IgD-negative memory B cell (primary cell): Measurements from ENCODE around the gene PLCE1. TPM values are rescaled to one million over a fixed set of nuclear protein-coding genes. Genes with fewer than 3 reads are reported as not detected.

ENCODE experiments used
- H3K27ac Mint-ChIP-seq, 3 donors: one replicate each; pipeline ENCODE4 v1.8.0; 2020 to 2022; ENCODE audit warnings: mild to moderate bottlenecking in 3 of 3, mixed read lengths in 3 of 3, moderate library complexity in 1 of 3
- H3K27me3 Mint-ChIP-seq: one replicate; pipeline ENCODE4 v1.8.0; 2021; ENCODE audit warnings: mixed read lengths
- H3K36me3 Mint-ChIP-seq: one replicate; pipeline ENCODE4 v1.8.0; 2020; ENCODE audit warnings: mild to moderate bottlenecking, mixed read lengths
- H3K4me1 Mint-ChIP-seq, 3 donors: one replicate each; pipeline ENCODE4 v1.8.0; 2020 to 2022; ENCODE audit warnings: mixed read lengths in 3 of 3, mild to moderate bottlenecking in 1 of 3
- H3K4me3 Mint-ChIP-seq, 4 donors: one replicate each; pipeline ENCODE4 v1.8.0; 2020 to 2022; ENCODE audit warnings: mild to moderate bottlenecking in 4 of 4, mixed read lengths in 4 of 4, moderate library complexity in 3 of 4
- H3K9me3 Mint-ChIP-seq, 3 donors: one replicate each; pipeline ENCODE4 v1.8.0; 2020 to 2021; ENCODE audit warnings: mixed read lengths in 3 of 3, mild to moderate bottlenecking in 1 of 3
- polyA plus RNA-seq: library from polyadenylated mRNA; unstranded; fragments of 300-500 nt; fragmentation: Illumina TruSeq; gene quantifications from one replicate; pipeline ENCODE4 v1.2.3, GENCODE V29; 2021

PLCE1 gene
- polyA plus RNA-seq, 1 donor from 2014 or later = 0.49 TPM

- H3K4me1 Mint-ChIP-seq = no peaks in the 10 kb centered on the region
- no peak overlapping the region for H3K4me3 Mint-ChIP-seq
- no peaks in the 10 kb centered on the region for H3K27me3 Mint-ChIP-seq
- H3K9me3 Mint-ChIP-seq = no peaks in the 10 kb centered on the region
- H3K36me3 Mint-ChIP-seq = no peaks in the 10 kb centered on the region
- peak overlapping the region in 1 of 3 donors; percentile 76 for H3K27ac Mint-ChIP-seq
Measured at GRCh38 chr10:93973748-93974445, 19.8 kb upstream of the PLCE1 start.

- Mint-ChIP-seq H3K27me3 (peaks cover 2% of the 10 kb centered on the region), H3K4me1 (no peaks in the 10 kb centered on the region), H3K36me3 (no peaks in the 10 kb centered on the region), H3K9me3 (no peaks in the 10 kb centered on the region), H3K27ac (no peak overlapping the region), H3K4me3 (no peak overlapping the region)
Measured at GRCh38 chr10:93977442-93977841, 16.3 kb upstream of the PLCE1 start.

DNA sequence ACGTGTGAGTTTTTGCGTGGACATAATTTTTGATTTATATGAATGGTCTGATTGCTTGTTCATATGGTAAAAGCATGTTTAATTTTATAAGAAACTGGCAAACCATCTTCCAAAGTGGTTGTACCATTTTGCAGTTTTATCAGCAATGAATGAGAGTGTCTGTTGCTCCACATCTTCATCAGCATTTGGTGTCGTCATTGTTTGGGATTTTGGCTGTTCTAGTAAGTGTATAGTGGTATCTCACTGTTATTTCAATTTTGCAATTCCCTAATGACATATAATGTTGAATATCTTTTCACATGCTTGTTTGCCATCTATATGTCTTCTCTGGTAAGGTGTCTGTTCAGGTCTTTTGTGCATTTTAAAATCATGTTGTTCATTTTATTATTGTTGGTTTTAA, 13.2 kb upstream of the PLCE1 start:
- Mint-ChIP-seq H3K27me3 (peaks cover 2% of the 10 kb centered on the region), H3K9me3 (no peaks in the 10 kb centered on the region)

DNA sequence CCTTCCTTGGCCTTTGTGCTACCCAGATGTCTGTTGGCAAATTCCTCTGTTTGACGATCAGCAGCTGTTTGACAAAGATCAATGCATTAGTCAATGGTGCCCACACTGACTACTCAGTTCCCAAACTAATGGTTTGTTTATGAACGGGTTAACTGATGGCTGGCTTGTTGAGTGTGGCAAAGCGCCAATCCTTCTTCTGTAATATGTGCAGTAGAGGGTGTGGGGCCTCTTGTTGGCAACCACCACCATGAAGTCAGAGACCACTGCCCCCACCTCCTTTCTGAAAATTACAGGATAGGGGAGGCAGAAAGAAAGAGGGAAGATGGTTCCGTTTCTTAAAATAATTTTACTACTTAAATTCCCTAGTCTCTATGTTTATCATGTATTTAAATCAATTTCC, 2.6 kb upstream of the PLCE1 start:
- no peak overlapping the region for H3K27ac Mint-ChIP-seq
- peaks cover 6 to 8% (median 8%) of the 10 kb centered on the region in 3 donors for H3K4me1 Mint-ChIP-seq
- peaks cover 0 to 1% (median under 1%) of the 10 kb centered on the region in 3 donors for H3K9me3 Mint-ChIP-seq
- peaks cover 49% of the 10 kb centered on the region for H3K27me3 Mint-ChIP-seq
- no peaks in the 10 kb centered on the region for H3K36me3 Mint-ChIP-seq
- no peak overlapping the region for H3K4me3 Mint-ChIP-seq

More for the DNA sequence above, 13.2 kb upstream of the PLCE1 start:
- Mint-ChIP-seq H3K4me3 (no peak overlapping the region), H3K36me3 (no peaks in the 10 kb centered on the region), H3K27ac (no peak overlapping the region), H3K4me1 (no peaks in the 10 kb centered on the region)

- H3K27ac Mint-ChIP-seq = no peak overlapping the region
- peaks cover 52% of the 10 kb centered on the region for H3K27me3 Mint-ChIP-seq
- H3K9me3 Mint-ChIP-seq = peaks cover 0 to 3% (median 2%) of the 10 kb centered on the region in 3 donors
- H3K36me3 Mint-ChIP-seq = peaks cover 1% of the 10 kb centered on the region
- H3K4me3 Mint-ChIP-seq = no peak overlapping the region
- H3K4me1 Mint-ChIP-seq = peaks cover 6 to 8% (median 8%) of the 10 kb centered on the region in 3 donors
Measured at GRCh38 chr10:93991596-93992284, 2.0 kb upstream of the PLCE1 start.

DNA sequence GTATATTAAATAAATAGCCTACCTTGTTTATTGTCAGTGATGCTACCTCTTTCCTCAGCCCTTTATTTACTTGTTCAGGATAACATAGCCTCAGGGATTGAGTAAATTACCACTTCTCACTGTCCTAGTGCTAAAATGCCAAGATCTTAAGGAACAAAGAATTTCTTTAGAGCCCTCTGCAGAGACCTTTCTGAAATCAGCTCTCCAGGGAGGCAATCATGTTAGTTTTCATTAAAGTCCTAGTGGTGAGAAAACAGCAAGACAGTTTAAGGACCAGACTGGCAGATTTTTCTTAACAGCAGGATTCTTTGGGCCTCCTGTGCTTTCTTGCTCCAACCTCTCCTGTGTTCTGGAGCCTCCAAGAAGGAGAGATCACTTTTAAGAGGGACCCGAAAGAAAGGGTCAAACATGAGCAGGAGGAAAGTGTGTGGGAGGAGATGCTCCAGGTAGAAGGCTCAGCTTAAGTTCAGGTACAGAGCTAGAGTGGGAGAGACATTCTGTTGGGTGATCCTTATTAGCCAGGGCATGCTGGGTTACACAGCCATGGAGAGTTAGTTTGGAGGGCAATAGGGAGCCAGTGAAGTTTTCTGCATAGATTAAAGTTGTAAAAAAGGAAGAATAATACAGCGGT, 1.2 kb upstream of the PLCE1 start:
- Mint-ChIP-seq H3K27ac (no peak overlapping the region), H3K36me3 (peaks cover 1% of the 10 kb centered on the region), H3K27me3 (peaks cover 47% of the 10 kb centered on the region), H3K4me1 (peaks cover 6 to 8% (median 8%) of the 10 kb centered on the region in 3 donors), H3K9me3 (peaks cover 0 to 3% (median 2%) of the 10 kb centered on the region in 3 donors), H3K4me3 (peak overlapping the region in 2 of 4 donors; percentile 70 to 80)

DNA sequence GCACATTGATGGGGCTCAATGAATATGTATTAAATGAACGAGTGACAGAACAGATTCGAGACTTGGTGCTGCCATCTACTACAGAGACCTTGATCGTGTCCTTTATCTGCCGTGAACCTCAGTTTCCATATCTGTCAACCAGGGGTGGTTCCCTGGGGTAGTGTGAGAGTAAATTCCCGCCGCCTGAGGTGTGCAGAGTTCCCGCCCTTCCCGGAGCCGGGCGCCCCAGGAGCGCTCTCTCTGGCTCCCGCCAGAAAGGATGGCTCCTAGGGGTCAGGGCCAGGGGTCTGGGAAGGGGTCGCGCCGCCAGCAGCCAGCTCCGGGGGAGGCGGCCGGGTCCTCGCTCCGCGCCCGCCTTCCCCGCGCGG, 333 bp upstream of the PLCE1 start:
- Mint-ChIP-seq H3K9me3 (peaks cover 0 to 3% (median 2%) of the 10 kb centered on the region in 3 donors), H3K4me1 (peaks cover 6 to 8% (median 8%) of the 10 kb centered on the region in 3 donors), H3K4me3 (peak overlapping the region in 2 of 4 donors; percentile 47 to 80), H3K27me3 (peaks cover 46% of the 10 kb centered on the region), H3K36me3 (peaks cover 1% of the 10 kb centered on the region), H3K27ac (no peak overlapping the region)

DNA sequence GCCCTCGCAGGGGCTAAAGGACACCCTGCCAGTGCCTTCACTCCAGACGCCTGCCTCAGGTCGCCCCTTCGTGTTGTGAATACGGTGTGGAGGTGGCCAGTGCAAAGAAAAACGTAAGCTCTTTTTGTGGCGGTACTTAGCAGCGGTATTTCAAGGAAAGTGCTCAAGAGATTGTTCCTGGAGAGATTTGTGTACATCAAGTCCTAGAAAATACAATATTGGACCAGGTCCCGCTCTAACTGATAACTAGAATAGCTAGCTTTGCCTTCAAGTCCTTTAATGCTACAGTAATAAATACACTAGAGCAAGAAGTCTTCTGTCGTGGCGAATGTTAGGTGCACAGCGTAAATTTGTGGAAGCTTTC, 689 bp downstream of the PLCE1 start:
- Mint-ChIP-seq H3K9me3 (peaks cover 0 to 3% (median 2%) of the 10 kb centered on the region in 3 donors), H3K36me3 (peaks cover 1% of the 10 kb centered on the region), H3K4me1 (peaks cover 6 to 8% (median 8%) of the 10 kb centered on the region in 3 donors), H3K27me3 (peaks cover 44% of the 10 kb centered on the region), H3K27ac (no peak overlapping the region), H3K4me3 (peak overlapping the region in 3 of 4 donors; percentile 38 to 87 (median 82))

DNA sequence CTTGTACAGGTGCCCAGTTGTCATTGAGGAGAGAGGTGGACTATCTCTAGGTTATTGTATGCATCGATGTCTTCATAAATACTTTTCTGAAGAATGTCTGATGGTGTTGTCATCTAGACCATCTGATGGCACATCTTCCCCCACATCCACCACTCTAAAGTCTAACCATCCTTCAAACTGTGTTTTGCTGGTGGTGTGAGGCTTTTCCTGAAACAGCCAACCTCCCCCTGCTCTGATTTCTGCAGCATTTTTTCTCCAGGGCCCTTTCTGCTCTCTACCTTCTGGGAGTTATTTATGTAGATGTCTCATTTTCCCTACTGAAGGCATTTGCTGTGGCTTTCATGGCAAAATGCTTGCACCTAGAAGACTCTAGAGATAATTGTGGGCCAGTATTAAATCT, 1.5 kb downstream of the PLCE1 start:
- Mint-ChIP-seq H3K9me3 (peaks cover 0 to 3% (median 2%) of the 10 kb centered on the region in 3 donors), H3K27me3 (peaks cover 46% of the 10 kb centered on the region), H3K4me3 (peak overlapping the region in 1 of 4 donors; percentile 87), H3K4me1 (peaks cover 6 to 8% (median 8%) of the 10 kb centered on the region in 3 donors), H3K27ac (no peak overlapping the region), H3K36me3 (peaks cover 4% of the 10 kb centered on the region)

GRCh38 chr10:93995598-93996271, 2.0 kb downstream of the PLCE1 start:
- peaks cover 44% of the 10 kb centered on the region for H3K27me3 Mint-ChIP-seq
- H3K36me3 Mint-ChIP-seq = peaks cover 4% of the 10 kb centered on the region
- peaks cover 6 to 8% (median 8%) of the 10 kb centered on the region in 3 donors for H3K4me1 Mint-ChIP-seq
- H3K4me3 Mint-ChIP-seq = no peak overlapping the region
- peaks cover 0 to 3% (median 2%) of the 10 kb centered on the region in 3 donors for H3K9me3 Mint-ChIP-seq
- H3K27ac Mint-ChIP-seq = no peak overlapping the region

GRCh38 chr10:93996551-93996950, 2.8 kb downstream of the PLCE1 start:
- Mint-ChIP-seq H3K4me3 (no peak overlapping the region), H3K36me3 (peaks cover 4% of the 10 kb centered on the region), H3K9me3 (peaks cover 0 to 3% (median 2%) of the 10 kb centered on the region in 3 donors), H3K27ac (no peak overlapping the region), H3K4me1 (peaks cover 6 to 8% (median 8%) of the 10 kb centered on the region in 3 donors), H3K27me3 (peaks cover 40% of the 10 kb centered on the region)

DNA sequence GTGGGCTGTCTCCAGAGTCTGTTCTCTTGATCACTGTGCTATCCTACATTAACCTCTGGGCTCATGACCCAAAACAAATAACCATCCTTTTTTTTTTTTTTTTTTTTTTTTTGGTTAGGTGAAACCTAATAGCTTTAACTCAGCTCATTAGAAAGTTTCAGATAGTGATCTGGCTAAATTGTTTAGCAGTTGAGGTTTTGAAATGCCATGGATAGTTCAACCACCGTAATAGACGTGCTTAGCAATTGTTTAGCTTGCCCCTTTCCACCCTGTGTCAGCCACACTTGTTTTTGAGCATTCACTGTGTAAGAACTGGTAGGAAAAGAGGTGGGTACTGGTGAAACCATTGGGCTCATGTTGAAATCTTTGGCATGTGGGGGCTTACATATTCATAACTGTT, 3.8 kb downstream of the PLCE1 start:
- Mint-ChIP-seq H3K27me3 (peaks cover 44% of the 10 kb centered on the region), H3K27ac (no peak overlapping the region), H3K36me3 (peaks cover 4% of the 10 kb centered on the region), H3K4me3 (no peak overlapping the region), H3K9me3 (peaks cover 0 to 3% (median 2%) of the 10 kb centered on the region in 3 donors), H3K4me1 (peaks cover 6 to 8% (median 8%) of the 10 kb centered on the region in 3 donors)

- H3K4me3 Mint-ChIP-seq = no peak overlapping the region
Measured at GRCh38 chr10:93999401-93999851, 5.7 kb downstream of the PLCE1 start.

DNA sequence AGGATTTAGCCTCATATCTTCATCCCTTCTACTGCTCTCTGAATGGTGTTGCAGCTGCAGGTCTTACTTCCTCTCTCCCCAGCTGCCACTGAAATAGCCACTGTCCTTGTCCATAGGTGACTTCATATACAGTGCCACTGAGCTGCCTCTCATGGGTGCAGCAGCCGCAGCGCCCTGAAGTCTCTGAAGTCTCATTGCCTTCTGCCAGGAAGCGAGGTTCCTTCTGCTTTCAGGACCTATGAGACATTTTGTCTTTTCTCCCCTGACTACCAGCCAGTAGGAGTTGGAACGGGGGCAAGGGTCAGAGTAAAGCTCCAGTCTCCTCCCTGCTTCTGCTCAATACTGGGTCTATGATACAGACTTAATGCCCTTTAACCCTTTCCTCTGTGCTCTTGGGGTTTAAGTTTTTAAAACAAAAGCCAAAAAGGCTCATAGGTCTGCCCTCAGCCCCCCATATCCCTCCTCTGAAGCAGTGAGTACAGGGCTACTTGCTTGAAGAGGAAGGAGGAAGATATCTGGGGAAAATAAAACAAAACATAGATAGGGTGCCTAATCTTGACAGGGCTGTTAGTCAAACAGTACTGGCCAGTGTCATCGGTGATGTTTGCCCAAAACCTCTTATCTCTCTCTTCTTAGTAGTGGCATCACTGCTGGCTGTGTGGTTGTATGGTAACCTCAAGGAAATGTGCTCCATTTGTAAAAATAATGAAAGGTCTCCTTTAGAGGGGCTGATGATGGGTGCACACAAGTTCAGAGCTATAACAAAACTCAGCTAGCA, 7.1 kb downstream of the PLCE1 start:
- Mint-ChIP-seq H3K4me3 (no peak overlapping the region), H3K27me3 (peaks cover 22% of the 10 kb centered on the region), H3K27ac (no peak overlapping the region), H3K9me3 (peaks cover 0 to 3% (median 2%) of the 10 kb centered on the region in 3 donors), H3K36me3 (peaks cover 4% of the 10 kb centered on the region), H3K4me1 (no peaks in the 10 kb centered on the region)

More at GRCh38 chr10:93999401-93999851, 5.7 kb downstream of the PLCE1 start:
- Mint-ChIP-seq H3K4me1 (peaks cover 0 to under 1% (median under 1%) of the 10 kb centered on the region in 3 donors), H3K36me3 (peaks cover 4% of the 10 kb centered on the region), H3K27me3 (peaks cover 34% of the 10 kb centered on the region), H3K27ac (no peak overlapping the region), H3K9me3 (peaks cover 0 to 3% (median 2%) of the 10 kb centered on the region in 3 donors)
